OCI-LY3 (cell line): Measurements from ENCODE around the gene HASPIN.

Experiments
- H2AFZ ChIP-seq: fragments of 200-600, 300-600 bp; shearing (Covaris generic); 2 replicates; pipeline ENCODE4 v1.6.0; 2014; ENCODE audit warnings: antibody characterized with exemption, low read depth, low read length
- H3K27ac ChIP-seq: fragments of 200-600, 300-600 bp; sonication (generic); 2 replicates; pipeline ENCODE4 v1.5.1; 2014; ENCODE audit warnings: mild to moderate bottlenecking, low read length, moderate library complexity, mixed read lengths
- H3K27me3 ChIP-seq: fragments of 200-600, 300-600 bp; sonication (generic); 2 replicates; pipeline ENCODE4 v1.6.1; 2014; ENCODE audit warnings: low read depth, low read length, mixed read lengths
- H3K36me3 ChIP-seq: fragments of 200-600, 300-600 bp; sonication (generic); replicated peaks from 2 replicates; pipeline ENCODE3; 2014; ENCODE audit warnings: low read depth, low read length, mixed read lengths
- H3K4me1 ChIP-seq: fragments of 300-600, 200-600 bp; sonication (generic); 2 replicates; pipeline ENCODE4 v1.6.1; 2014; ENCODE audit warnings: low read length, mixed read lengths
- H3K4me2 ChIP-seq: fragments of 200-600, 300-600 bp; sonication (generic); 2 replicates; pipeline ENCODE4 v1.6.1; 2014; ENCODE audit warnings: low read length, mixed read lengths
- H3K4me3 ChIP-seq: fragments of 300-600, 200-600 bp; sonication (generic); 2 replicates; pipeline ENCODE4 v1.5.1; 2014; ENCODE audit warnings: antibody characterized with exemption, mild to moderate bottlenecking, low read length, moderate library complexity
- H3K79me2 ChIP-seq: fragments of 300-600, 200-600 bp; shearing (Covaris generic); 2 replicates; pipeline ENCODE4 v1.6.1; 2014; ENCODE audit warnings: mild to moderate bottlenecking, low read length, mixed read lengths
- H3K9ac ChIP-seq: fragments of 300-600, 200-600 bp; shearing (Covaris generic); 2 replicates; pipeline ENCODE4 v1.6.0; 2014; ENCODE audit warnings: mild to moderate bottlenecking, low read length, moderate library complexity
- H3K9me3 ChIP-seq: fragments of 200-600, 300-600 bp; shearing (Covaris generic); 2 replicates; pipeline ENCODE4 v1.6.1; 2014; ENCODE audit warnings: low read length, mixed read lengths; ENCODE audit not compliant: insufficient read depth
- H4K20me1 ChIP-seq: fragments of 200-600, 300-600 bp; sonication (generic); 2 replicates; pipeline ENCODE4 v1.6.1; 2016; ENCODE audit warnings: low read length, mixed read lengths; ENCODE audit not compliant: insufficient read depth
- CTCF ChIP-seq: fragments of 200-600, 300-600 bp; sonication (generic); IDR thresholded peaks from 2 replicates; pipeline ENCODE4 v1.5.1; 2014; ENCODE audit warnings: antibody characterized with exemption, low read length, low read depth
- EZH2phosphoT487 ChIP-seq: fragments of 200-600 bp; shearing (Covaris generic); IDR thresholded peaks from 2 replicates; pipeline ENCODE4 v1.6.1; 2018; ENCODE audit warnings: antibody characterized with exemption, mixed run types, low read depth

The HASPIN gene

GRCh38 chr17:3683054-3683511 is 40.6 kb upstream of the HASPIN start:
- H3K79me2 ChIP-seq, result no peaks in the 10 kb centered on the region
- no peak overlapping the region for H3K4me3 ChIP-seq
- peaks cover 2% of the 10 kb centered on the region; the same call in 1 of the 2 replicates for H4K20me1 ChIP-seq
- no peaks in the 10 kb centered on the region for H3K27me3 ChIP-seq
- TF ChIP-seq EZH2phosphoT487 (no peak), CTCF (peak; percentile 73)
- H3K4me2 ChIP-seq, result no peak overlapping the region
- H2AFZ ChIP-seq, result no peak overlapping the region
- peaks cover 5% of the 10 kb centered on the region for H3K4me1 ChIP-seq
- peaks cover 5% of the 10 kb centered on the region for H3K36me3 ChIP-seq
- no peak overlapping the region for H3K9ac ChIP-seq
- no peaks in the 10 kb centered on the region for H3K9me3 ChIP-seq
- H3K27ac ChIP-seq, result no peak overlapping the region

- Histone ChIP-seq H3K9me3 (no peaks in the 10 kb centered on the region), H4K20me1 (peaks cover 20% of the 10 kb centered on the region), H3K4me2 (no peak overlapping the region), H3K9ac (no peak overlapping the region), H2AFZ (no peak overlapping the region), H3K4me3 (no peak overlapping the region), H3K36me3 (peaks cover 13% of the 10 kb centered on the region), H3K27me3 (no peaks in the 10 kb centered on the region), H3K4me1 (peaks cover 19% of the 10 kb centered on the region), H3K27ac (no peak overlapping the region), H3K79me2 (no peaks in the 10 kb centered on the region; the same call in 1 of the 2 replicates)
- TF ChIP-seq EZH2phosphoT487 (no peak), CTCF (no peak)
Observed at GRCh38 chr17:3685174-3685573, 38.5 kb upstream of the HASPIN start.

GRCh38 chr17:3688027-3688553 is 35.6 kb upstream of the HASPIN start:
- no peak overlapping the region for H3K9ac ChIP-seq
- peaks cover 32% of the 10 kb centered on the region for H3K4me1 ChIP-seq
- H3K9me3 ChIP-seq, result no peaks in the 10 kb centered on the region
- H4K20me1 ChIP-seq, result peaks cover 45% of the 10 kb centered on the region
- peak overlapping the region; percentile 22; the same call in 1 of the 2 replicates for H3K27ac ChIP-seq
- no peak overlapping the region for H3K4me3 ChIP-seq
- H3K79me2 ChIP-seq, result peaks cover 23% of the 10 kb centered on the region
- H3K27me3 ChIP-seq, result no peaks in the 10 kb centered on the region
- peaks cover 21% of the 10 kb centered on the region for H3K36me3 ChIP-seq
- TF ChIP-seq CTCF (no peak), EZH2phosphoT487 (no peak)
- peak overlapping the region; percentile 16 for H3K4me2 ChIP-seq
- H2AFZ ChIP-seq, result no peak overlapping the region

- Histone ChIP-seq H3K4me2 (no peak overlapping the region), H3K4me3 (no peak overlapping the region)
Observed at GRCh38 chr17:3688852-3689261, 34.8 kb upstream of the HASPIN start.

More at GRCh38 chr17:3688852-3689261, 34.8 kb upstream of the HASPIN start:
- Histone ChIP-seq H3K79me2 (peaks cover 30% of the 10 kb centered on the region), H3K9me3 (no peaks in the 10 kb centered on the region), H3K36me3 (peaks cover 21% of the 10 kb centered on the region), H3K4me1 (peaks cover 36% of the 10 kb centered on the region), H4K20me1 (peaks cover 49% of the 10 kb centered on the region), H3K27me3 (no peaks in the 10 kb centered on the region), H3K9ac (no peak overlapping the region), H3K27ac (no peak overlapping the region; the same call in 1 of the 2 replicates), H2AFZ (no peak overlapping the region)
- TF ChIP-seq EZH2phosphoT487 (no peak), CTCF (no peak)
